AG04449 (cell line): Measurements from ENCODE around the gene PTF1A.

Experiments
- CTCF ChIA-PET: fragments of 350-600 bp; formaldehyde crosslinking; extraction: SDS; loops from one replicate; lab custom pipeline; 2021; ENCODE audit warnings: antibody characterized with exemption; lab: Yijun Ruan, JAX
- POLR2A ChIA-PET: fragments of 400-600, 350-600 bp; formaldehyde crosslinking; extraction: SDS; loops from one replicate; lab custom pipeline; 2020; ENCODE audit warnings: antibody characterized with exemption, inconsistent platforms; lab: Yijun Ruan, JAX
- DNase-seq: peaks from one replicate; pipeline ENCODE4 v3.0.0-alpha.2; 2010; ENCODE audit warnings: low read depth, low spot score
- H3K4me3 ChIP-seq: 2 replicates; pipeline ENCODE4 v1.5.1; 2011; ENCODE audit warnings: low read depth, mild to moderate bottlenecking, control low read depth, low read length
- CTCF ChIP-seq: IDR thresholded peaks from one replicate; pipeline ENCODE4 v1.5.1; 2011; ENCODE audit warnings: mild to moderate bottlenecking, moderate library complexity, low read length, control low read depth, inconsistent platforms; ENCODE audit not compliant: insufficient read depth; ENCODE audit errors: missing control alignments

Gene PTF1A

GRCh38 chr10:23158370-23158769 lies 33.7 kb upstream of the PTF1A start:
- peak; percentile 86 for TF ChIP-seq CTCF
- DNase-seq = peak; percentile 21
- ChIA-PET CTCF (interaction anchor here (0.9 to 8.8 kb wide), 34 partner anchors 10 to 1401 kb away, joined by 3 to 67 read pairs (median 4); no protein-coding TSS in a partner anchor), POLR2A (interaction anchor here (0.6 kb wide), 1 partner anchor 554 kb away, joined by 3 read pairs; no protein-coding TSS in a partner anchor)
- H3K4me3 ChIP-seq = no peak overlapping the region

GRCh38 chr10:23171232-23171876 lies 20.8 kb upstream of the PTF1A start:
- no peak for DNase-seq
- TF ChIP-seq CTCF = no peak
- H3K4me3 ChIP-seq = no peak overlapping the region
- ChIA-PET CTCF (no interaction called here), POLR2A (no interaction called here)

- no peak for DNase-seq
- TF ChIP-seq CTCF = no peak
- ChIA-PET POLR2A (no interaction called here), CTCF (no interaction called here)
- H3K4me3 ChIP-seq = no peak overlapping the region
Observed at GRCh38 chr10:23172429-23173213, 19.5 kb upstream of the PTF1A start.

GRCh38 chr10:23173214-23174073 lies 18.7 kb upstream of the PTF1A start:
- DNase-seq = no peak
- POLR2A ChIA-PET = no interaction called here
- no peak overlapping the region for H3K4me3 ChIP-seq
- TF ChIP-seq CTCF = no peak
- CTCF ChIA-PET = no interaction called here

- CTCF ChIA-PET = no interaction called here
- POLR2A ChIA-PET = no interaction called here
- H3K4me3 ChIP-seq = no peak overlapping the region
- TF ChIP-seq CTCF = no peak
- DNase-seq = no peak
Observed at GRCh38 chr10:23174074-23174976, 17.8 kb upstream of the PTF1A start.
